ENCODE measurements around the gene AGBL5.

Gene AGBL5

GRCh38 chr2:27050996-27051901, at the start of gene AGBL5:
Gene AGBL5 (plus strand): TSS chr2:27051668. CDS start chr2:27052959, 1,291 bp downstream.
- DNase-seq: peak; percentile 88

- DNase-seq: no peak
Measured at GRCh38 chr2:27001950-27002349, 49.5 kb upstream of the AGBL5 start.

- no peak for DNase-seq
Measured at GRCh38 chr2:27003007-27003406, 48.5 kb upstream of the AGBL5 start.

- DNase-seq: no peak
Measured at GRCh38 chr2:27003857-27004256, 47.6 kb upstream of the AGBL5 start.

- DNase-seq: no peak
Measured at GRCh38 chr2:27006602-27007415, 44.7 kb upstream of the AGBL5 start.

- no peak for DNase-seq
Measured at GRCh38 chr2:27007416-27008374, 43.8 kb upstream of the AGBL5 start.

GRCh38 chr2:27008678-27009077, 42.8 kb upstream of the AGBL5 start:
- DNase-seq: no peak

GRCh38 chr2:27009083-27009482, 42.4 kb upstream of the AGBL5 start:
- DNase-seq: no peak

GRCh38 chr2:27009716-27010115, 41.8 kb upstream of the AGBL5 start:
- DNase-seq: no peak

- no peak for DNase-seq
Measured at GRCh38 chr2:27010139-27010538, 41.3 kb upstream of the AGBL5 start.

GRCh38 chr2:27013738-27014137, 37.7 kb upstream of the AGBL5 start:
- DNase-seq: no peak

- no peak for DNase-seq
Measured at GRCh38 chr2:27014771-27015433, 36.6 kb upstream of the AGBL5 start.

GRCh38 chr2:27016801-27017325, 34.6 kb upstream of the AGBL5 start:
- peak; percentile 23 for DNase-seq

- no peak for DNase-seq
Measured at GRCh38 chr2:27018142-27018541, 33.3 kb upstream of the AGBL5 start.

GRCh38 chr2:27019459-27019858, 32.0 kb upstream of the AGBL5 start:
- no peak for DNase-seq

- DNase-seq: no peak
Measured at GRCh38 chr2:27019931-27020855, 31.3 kb upstream of the AGBL5 start.

- no peak for DNase-seq
Measured at GRCh38 chr2:27021253-27022049, 30.0 kb upstream of the AGBL5 start.

GRCh38 chr2:27023740-27024139, 27.7 kb upstream of the AGBL5 start:
- DNase-seq: no peak

- DNase-seq: no peak
Measured at GRCh38 chr2:27024188-27024587, 27.3 kb upstream of the AGBL5 start.

GRCh38 chr2:27024812-27025211, 26.7 kb upstream of the AGBL5 start:
- no peak for DNase-seq

All from SHP77 treated with DMSO at 0.1 percent for 48 hours (cell line).